ENCODE measurements around the gene ITGA11.
A peak's percentile ranks its signal among the peaks of the same experiment; 100 is the strongest.

The ITGA11 gene

GRCh38 chr15:68389041-68389930 is 42.7 kb downstream of the ITGA11 start:
- no peak for DNase-seq

- no peak for DNase-seq
Measured at GRCh38 chr15:68387381-68388143, 44.4 kb downstream of the ITGA11 start.

GRCh38 chr15:68386587-68387288 is 45.2 kb downstream of the ITGA11 start:
- no peak for DNase-seq

GRCh38 chr15:68385671-68386586 is 46.0 kb downstream of the ITGA11 start:
- DNase-seq = no peak

GRCh38 chr15:68385240-68385561 is 46.8 kb downstream of the ITGA11 start:
- no peak for DNase-seq

- DNase-seq = no peak
Measured at GRCh38 chr15:68384451-68385239, 47.3 kb downstream of the ITGA11 start.

GRCh38 chr15:68383161-68384074 is 48.5 kb downstream of the ITGA11 start:
- DNase-seq = peak; percentile 65

GRCh38 chr15:68382286-68383007 is 49.5 kb downstream of the ITGA11 start:
- no peak for DNase-seq

GRCh38 chr15:68380456-68380855 is 51.5 kb downstream of the ITGA11 start:
- DNase-seq = no peak

- DNase-seq = no peak
Measured at GRCh38 chr15:68379759-68380290, 52.1 kb downstream of the ITGA11 start.

GRCh38 chr15:68379058-68379758 is 52.8 kb downstream of the ITGA11 start:
- DNase-seq = no peak

GRCh38 chr15:68378595-68378994 is 53.4 kb downstream of the ITGA11 start:
- no peak for DNase-seq

- no peak for DNase-seq
Measured at GRCh38 chr15:68377766-68378165, 54.2 kb downstream of the ITGA11 start.

GRCh38 chr15:68376447-68377060 is 55.4 kb downstream of the ITGA11 start:
- no peak for DNase-seq

GRCh38 chr15:68375716-68376220 is 56.2 kb downstream of the ITGA11 start:
- DNase-seq = no peak

- no peak for DNase-seq
Measured at GRCh38 chr15:68375191-68375631, 56.8 kb downstream of the ITGA11 start.

- no peak for DNase-seq
Measured at GRCh38 chr15:68374168-68374745, 57.7 kb downstream of the ITGA11 start.

GRCh38 chr15:68373028-68373427 is 58.9 kb downstream of the ITGA11 start:
- no peak for DNase-seq

All from NCI-H82 (cell line).